Measurements from ENCODE around the gene GPR162.

GRCh38 chr12:6791931-6792520 lies 29.6 kb upstream of the GPR162 start:
- TF ChIP-seq CTCF (IDR thresholded peaks at IDR 0.05; ENCODE audit: low read length) (no peak), EZH2 (optimal IDR thresholded peaks at IDR 0.05; ENCODE audit: low read depth, low read length) (no peak)

Data from MM.1S (cell line).